A204.1 (cell line): Measurements from ENCODE around the gene CARMIL1.

Source experiments
- FAIRE-seq: peaks from 2 replicates; lab custom pipeline; 2012; peaks lifted over from hg19 to GRCh38; lab: Jason Lieb, UNC

The CARMIL1 gene

GRCh38 chr6:25519856-25520255, 240.7 kb downstream of the CARMIL1 start:
- no peak for FAIRE-seq

DNA sequence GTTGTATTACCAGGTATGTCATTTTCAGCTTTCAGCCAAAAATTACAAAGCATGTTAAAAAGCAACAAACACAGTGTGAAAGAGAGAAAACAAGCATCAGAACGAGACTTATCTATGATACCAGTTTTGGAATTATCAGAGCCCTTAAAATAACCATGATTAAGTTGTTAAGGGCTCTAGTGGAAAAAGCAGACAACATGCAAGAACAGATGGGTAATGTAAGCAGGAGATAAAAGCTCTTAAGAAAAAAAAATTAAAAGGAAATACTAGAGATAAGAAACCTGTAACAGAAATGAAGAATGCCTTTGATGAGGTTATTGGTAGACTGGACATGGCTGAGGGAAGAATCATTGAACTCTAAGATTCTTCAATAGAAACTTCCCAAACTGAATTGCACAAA, 245.4 kb downstream of the CARMIL1 start:
- FAIRE-seq, result no peak

DNA sequence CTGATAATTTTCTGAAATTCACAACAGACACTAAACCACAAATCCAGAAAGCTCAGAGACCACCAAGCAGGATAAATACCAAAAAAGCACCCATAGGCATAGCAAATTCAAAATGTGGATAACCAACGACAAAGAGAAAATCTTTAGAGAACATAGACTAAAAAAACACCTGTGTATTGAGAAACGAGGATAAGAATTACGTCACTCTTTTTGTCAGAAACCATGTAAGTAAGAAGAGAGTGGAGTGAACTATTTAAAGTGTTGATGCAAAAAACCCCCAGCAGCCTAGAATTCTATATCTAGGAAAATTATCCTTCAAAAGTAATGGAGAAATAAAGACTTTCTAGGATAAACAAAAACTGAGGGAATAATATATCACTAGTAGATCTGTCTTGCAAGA, 245.9 kb downstream of the CARMIL1 start:
- FAIRE-seq, result no peak

DNA sequence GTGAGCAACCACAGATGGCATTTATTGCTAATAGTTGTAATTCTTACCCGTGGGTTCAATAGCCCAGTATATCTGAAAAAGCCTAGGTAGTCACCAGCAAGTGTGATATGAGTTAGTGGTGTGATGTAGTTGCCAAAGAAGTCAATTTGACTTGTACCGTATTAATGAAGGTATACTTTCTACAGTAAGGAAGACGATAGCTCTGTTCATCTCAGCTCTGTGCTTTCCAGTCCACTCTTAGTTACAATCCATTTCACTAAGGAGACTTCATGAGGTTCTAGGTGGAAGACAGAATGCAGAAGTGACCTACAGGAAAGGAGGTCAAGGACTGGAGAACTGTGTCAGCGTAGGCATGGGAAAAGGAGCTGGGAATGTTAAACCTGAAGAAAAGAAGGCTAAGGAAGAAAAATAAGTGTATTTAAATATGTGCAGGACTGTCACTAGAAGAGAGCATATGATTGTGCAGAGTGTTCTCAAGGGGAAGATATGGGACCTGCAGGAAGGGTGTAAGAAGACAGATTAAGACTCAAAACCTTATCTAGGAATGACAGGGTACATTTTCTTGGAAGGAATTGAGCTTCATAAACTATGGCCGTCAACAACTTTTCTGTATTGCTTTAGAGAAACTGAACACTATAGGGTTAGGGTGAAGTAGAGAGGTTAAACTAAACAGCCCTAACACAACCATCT, 255.9 kb downstream of the CARMIL1 start:
- FAIRE-seq, result no peak

- FAIRE-seq, result no peak
These were observed 256.6 kb downstream of the CARMIL1 start for GRCh38 chr6:25535632-25536225.

DNA sequence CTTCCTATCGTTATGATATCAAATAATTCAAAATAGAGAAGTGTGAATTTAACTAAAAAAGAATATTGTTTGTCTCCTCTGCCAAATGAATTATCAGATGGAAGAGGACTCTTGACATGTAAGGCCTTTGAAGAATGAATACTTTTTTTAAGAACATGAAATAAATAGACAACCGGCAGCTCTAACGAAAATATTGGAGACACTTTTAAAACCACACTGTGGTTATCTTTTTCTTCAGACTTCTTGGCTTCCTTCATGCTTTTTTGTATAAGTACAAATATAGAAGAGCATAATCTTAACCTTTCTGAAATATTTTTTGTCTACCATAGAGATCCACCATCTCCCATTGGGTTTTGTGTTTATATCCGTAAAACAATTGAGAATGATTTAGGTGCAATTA, 257.6 kb downstream of the CARMIL1 start:
- no peak for FAIRE-seq

GRCh38 chr6:25537349-25538018, 258.3 kb downstream of the CARMIL1 start:
- FAIRE-seq, result no peak

GRCh38 chr6:25541228-25541627, 262.1 kb downstream of the CARMIL1 start:
- FAIRE-seq, result no peak

DNA sequence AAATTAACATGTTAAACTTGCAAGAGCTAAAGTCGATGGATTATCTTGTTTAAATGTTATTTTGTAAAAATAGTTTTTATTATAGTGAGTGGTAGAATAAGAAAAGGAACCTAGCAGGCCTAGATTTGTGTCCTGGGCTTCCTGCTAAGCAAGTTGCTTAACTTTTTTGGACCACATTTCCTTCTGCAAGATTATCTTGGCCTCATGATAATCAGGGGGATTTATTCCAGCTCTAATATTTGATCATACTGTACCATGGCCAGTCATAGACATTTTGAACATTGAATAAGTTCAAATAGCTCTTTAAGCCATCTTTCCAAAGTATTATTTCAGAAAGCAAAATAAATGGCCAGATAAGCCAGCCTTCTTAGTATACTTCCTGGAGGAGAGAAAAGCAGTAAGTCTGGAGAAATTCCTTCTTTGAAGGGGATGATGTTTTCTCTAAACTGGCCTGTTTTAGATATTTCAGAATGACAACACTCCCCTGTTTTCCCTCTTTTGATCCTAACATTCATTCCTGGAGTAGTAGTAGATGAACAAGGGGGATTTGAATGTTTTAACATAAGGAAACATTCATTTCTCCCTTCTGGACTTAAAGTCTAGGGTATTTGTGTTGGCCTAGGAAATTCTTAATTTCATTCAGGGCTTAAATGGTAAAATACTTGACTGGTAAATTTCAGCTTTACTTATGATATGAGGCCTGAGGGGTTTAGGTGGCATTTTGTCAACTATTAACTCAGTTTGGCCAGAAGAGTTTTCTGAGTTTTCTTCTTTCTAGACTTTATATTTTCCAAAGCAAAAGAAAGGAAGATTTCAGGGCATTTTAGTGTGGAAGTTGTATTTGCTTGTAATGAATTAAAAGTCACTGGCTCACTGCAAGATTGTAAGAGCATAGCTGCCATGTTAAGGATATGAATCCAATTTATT, 264.1 kb downstream of the CARMIL1 start:
- FAIRE-seq, result no peak

GRCh38 chr6:25544833-25545232, 265.7 kb downstream of the CARMIL1 start:
- FAIRE-seq, result no peak

DNA sequence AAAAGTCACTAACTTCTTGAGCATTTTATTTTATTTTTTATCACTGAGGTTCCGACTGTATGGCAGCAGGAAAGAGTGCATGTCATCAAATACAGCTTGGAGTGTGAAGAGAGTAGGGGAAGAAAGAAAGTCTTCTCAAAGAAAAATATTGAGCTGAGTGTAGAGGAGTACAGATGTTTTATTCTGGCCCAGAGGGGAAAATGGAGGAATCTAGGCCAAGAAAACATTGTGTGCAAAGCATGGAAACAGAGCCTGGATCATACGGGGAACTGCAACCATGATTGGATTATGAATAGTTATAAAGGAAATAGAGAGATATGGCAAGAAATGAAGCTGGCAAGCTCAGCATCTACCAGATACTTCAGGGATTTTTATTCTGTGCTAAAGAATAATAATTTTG, 268.6 kb downstream of the CARMIL1 start:
- no peak for FAIRE-seq

- no peak for FAIRE-seq
These were observed 269.3 kb downstream of the CARMIL1 start for GRCh38 chr6:25548451-25548850.

GRCh38 chr6:25550631-25551030, 271.5 kb downstream of the CARMIL1 start:
- FAIRE-seq, result no peak

GRCh38 chr6:25553502-25553901, 274.3 kb downstream of the CARMIL1 start:
- no peak for FAIRE-seq

- no peak for FAIRE-seq
These were observed 276.0 kb downstream of the CARMIL1 start for GRCh38 chr6:25555188-25555587.

DNA sequence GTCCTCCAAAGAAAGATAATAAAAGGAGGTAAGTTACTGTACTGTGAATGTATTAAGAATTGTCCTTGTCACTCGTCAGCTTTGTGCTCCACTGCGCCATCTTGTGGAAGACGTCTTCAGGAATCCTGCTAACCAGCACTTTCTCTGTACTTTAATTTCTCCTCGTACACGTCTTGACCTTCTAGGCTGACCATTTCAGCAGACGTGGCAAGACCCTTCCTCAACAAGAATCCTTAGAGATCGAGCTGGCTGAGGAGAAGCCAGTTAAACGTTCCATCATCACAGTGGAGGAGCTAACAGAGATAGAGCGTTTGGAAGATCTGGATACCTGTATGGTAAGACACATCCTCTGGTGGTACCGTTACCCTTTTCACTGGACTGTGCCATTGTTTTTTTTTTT, 277.3 kb downstream of the CARMIL1 start:
- FAIRE-seq, result peak; percentile 93

- FAIRE-seq, result no peak
These were observed 279.1 kb downstream of the CARMIL1 start for GRCh38 chr6:25558155-25558817.

GRCh38 chr6:25560865-25561264, 281.7 kb downstream of the CARMIL1 start:
- FAIRE-seq, result no peak

DNA sequence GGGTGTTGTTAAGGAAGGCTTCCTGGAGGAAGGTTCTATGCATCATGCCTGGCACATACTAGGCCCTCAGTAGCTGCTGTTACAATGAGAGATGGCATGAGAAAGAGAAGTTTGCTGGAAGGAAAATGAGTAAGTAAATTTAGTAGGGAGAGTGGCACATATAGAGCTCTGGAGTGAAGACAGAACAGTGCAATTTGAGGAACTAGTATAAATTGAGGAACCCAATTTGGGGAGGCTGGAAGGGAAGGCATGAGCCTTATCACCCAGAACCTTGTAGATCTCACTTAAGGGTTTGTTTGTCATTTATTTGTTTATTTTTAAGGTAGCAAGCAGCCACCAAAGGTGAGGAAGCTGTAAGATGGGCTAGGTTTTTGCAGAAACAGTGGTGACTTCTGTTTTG, 285.8 kb downstream of the CARMIL1 start:
- FAIRE-seq, result no peak

DNA sequence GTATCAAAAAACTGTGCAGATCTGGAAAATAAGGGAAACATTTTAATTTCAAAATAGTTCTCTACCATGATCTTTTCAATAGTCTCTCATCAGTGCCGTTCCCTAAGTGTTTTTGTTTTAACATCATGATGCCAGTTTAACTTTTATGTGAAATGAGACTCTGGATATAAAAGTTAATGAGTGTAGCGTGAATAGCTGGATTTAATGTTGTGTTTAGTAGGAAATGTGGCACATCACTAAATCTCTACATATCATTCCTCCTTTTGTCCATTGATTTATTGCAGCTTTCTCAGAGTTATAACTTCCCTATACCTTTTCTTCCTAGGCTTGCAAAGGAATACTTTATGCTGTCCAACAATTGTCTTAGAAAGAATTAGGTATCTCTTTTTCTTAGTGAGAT, 291.4 kb downstream of the CARMIL1 start:
- FAIRE-seq, result no peak

GRCh38 chr6:25576919-25577318, 297.7 kb downstream of the CARMIL1 start:
- no peak for FAIRE-seq

GRCh38 chr6:25578538-25578937, 299.4 kb downstream of the CARMIL1 start:
- FAIRE-seq, result no peak
